SK-N-MC (cell line): ENCODE results near the gene HYCC1.
"Not testable (repeated sequence)": the region's sequence is repeated elsewhere in the genome, so short reads cannot be mapped to it uniquely, and the experiment has no call there.

ENCODE experiments used
- DNase-seq: peaks from one replicate; pipeline ENCODE4 v3.0.0-alpha.2; 2011; ENCODE audit warnings: low read depth, low spot score
- H3K27ac ChIP-seq: fragments of 200-600 bp; sonication (generic); 2 replicates; pipeline ENCODE4 v1.5.1; 2016; ENCODE audit warnings: mixed run types
- H3K36me3 ChIP-seq: fragments of 200-600 bp; sonication (generic); 2 replicates; pipeline ENCODE4 v1.6.1; 2017; ENCODE audit warnings: antibody characterized with exemption, low read length, mixed read lengths; ENCODE audit not compliant: insufficient read depth
- H3K4me3 ChIP-seq: fragments of 200-600 bp; sonication (generic); 2 replicates; pipeline ENCODE4 v1.5.1; 2016
- H3K9ac ChIP-seq: fragments of 200-600 bp; sonication (generic); 2 replicates; pipeline ENCODE4 v1.8.0; 2017; ENCODE audit warnings: mixed run types, mixed read lengths; ENCODE audit not compliant: insufficient read length
- H3K9me3 ChIP-seq: fragments of 200-600 bp; sonication (generic); 2 replicates; pipeline ENCODE4 v1.6.1; 2017; ENCODE audit warnings: low read depth, mild to moderate bottlenecking, antibody characterized with exemption, low read length, moderate library complexity, mixed read lengths
- EZH2 ChIP-seq: fragments of 200-600 bp; sonication (generic); IDR thresholded peaks from one replicate; pipeline ENCODE4 v1.6.1; 2017; ENCODE audit warnings: antibody characterized with exemption
- FOXP2 ChIP-seq: optimal IDR thresholded peaks from 2 replicates; pipeline ENCODE3; 2011; ENCODE audit warnings: mild to moderate bottlenecking, moderate library complexity; ENCODE audit not compliant: insufficient read depth; ENCODE audit errors: extremely low read length, control extremely low read depth
- POLR2AphosphoS5 ChIP-seq: IDR thresholded peaks from 2 replicates; pipeline ENCODE4 v1.6.1; 2012; ENCODE audit warnings: mild to moderate bottlenecking, low read depth, low read length, borderline replicate concordance

HYCC1 gene

GRCh38 chr7:23043441-23043840 is 29.5 kb upstream of the HYCC1 start:
- no peak for DNase-seq
- no peak for TF ChIP-seq EZH2
- no peak for TF ChIP-seq POLR2AphosphoS5
- TF ChIP-seq FOXP2 = no peak
- Histone ChIP-seq H3K4me3 (no peak overlapping the region), H3K9me3 (no peaks in the 10 kb centered on the region), H3K27ac (no peak overlapping the region), H3K9ac (no peak overlapping the region), H3K36me3 (no peaks in the 10 kb centered on the region)

DNA sequence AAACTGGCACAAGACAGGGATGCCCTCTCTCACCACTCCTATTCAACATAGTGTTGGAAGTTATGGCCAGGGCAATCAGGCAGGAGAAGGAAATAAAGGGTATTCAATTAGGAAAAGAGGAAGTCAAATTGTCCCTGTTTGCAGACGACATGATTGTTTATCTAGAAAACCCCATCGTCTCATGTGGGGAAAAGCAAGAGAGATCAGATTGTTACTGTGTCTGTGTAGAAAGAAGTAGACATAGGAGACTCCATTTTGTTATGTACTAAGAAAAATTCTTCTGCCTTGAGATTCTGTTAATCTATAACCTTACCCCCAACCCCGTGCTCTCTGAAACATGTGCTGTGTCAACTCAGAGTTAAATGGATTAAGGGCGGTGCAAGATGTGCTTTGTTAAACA is 25.7 kb upstream of the HYCC1 start:
- not testable (repeated sequence) for H3K9ac ChIP-seq, DNase-seq, H3K27ac ChIP-seq, H3K9me3 ChIP-seq, H3K4me3 ChIP-seq, H3K36me3 ChIP-seq

DNA sequence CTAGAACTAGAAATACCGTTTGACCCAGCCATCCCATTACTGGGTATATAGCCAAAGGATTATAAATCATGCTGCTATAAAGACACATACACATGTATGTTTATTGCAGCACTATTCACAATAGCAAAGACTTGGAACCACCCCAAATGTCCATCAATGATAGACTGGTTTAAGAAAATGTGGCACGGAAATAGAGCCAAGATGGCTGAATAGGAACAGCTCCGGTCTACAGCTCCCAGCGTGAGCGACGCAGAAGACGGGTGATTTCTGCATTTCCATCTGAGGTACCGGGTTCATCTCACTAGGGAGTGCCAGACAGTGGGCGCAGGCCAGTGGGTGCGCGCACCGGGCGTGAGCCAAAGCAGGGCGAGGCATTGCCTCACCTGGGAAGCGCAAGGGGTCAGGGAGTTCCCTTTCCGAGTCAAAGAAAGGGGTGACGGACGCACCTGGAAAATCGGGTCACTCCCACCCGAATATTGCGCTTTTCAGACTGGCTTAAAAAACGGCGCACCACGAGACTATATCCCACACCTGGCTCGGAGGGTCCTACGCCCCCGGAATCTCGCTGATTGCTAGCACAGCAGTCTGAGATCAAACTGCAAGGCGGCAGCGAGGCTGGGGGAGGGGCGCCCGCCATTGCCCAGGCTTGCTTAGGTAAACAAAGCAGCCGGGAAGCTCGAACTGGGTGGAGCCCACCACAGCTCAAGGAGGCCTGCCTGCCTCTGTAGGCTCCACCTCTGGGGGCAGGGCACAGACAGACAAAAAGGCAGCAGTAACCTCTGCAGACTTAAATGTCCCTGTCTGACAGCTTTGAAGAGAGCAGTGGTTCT is 21.8 kb upstream of the HYCC1 start:
- not testable (repeated sequence) for H3K4me3 ChIP-seq, H3K36me3 ChIP-seq, H3K27ac ChIP-seq, H3K9me3 ChIP-seq, H3K9ac ChIP-seq, DNase-seq

- TF ChIP-seq FOXP2 = no peak
- no peak for DNase-seq
- H3K4me3 ChIP-seq = no peak overlapping the region
- H3K36me3 ChIP-seq = no peaks in the 10 kb centered on the region
- H3K9me3 ChIP-seq = no peaks in the 10 kb centered on the region; the same call in 1 of the 2 replicates
- H3K27ac ChIP-seq = no peak overlapping the region
- no peak overlapping the region for H3K9ac ChIP-seq
Observed at GRCh38 chr7:23027261-23027660, 13.3 kb upstream of the HYCC1 start.

DNA sequence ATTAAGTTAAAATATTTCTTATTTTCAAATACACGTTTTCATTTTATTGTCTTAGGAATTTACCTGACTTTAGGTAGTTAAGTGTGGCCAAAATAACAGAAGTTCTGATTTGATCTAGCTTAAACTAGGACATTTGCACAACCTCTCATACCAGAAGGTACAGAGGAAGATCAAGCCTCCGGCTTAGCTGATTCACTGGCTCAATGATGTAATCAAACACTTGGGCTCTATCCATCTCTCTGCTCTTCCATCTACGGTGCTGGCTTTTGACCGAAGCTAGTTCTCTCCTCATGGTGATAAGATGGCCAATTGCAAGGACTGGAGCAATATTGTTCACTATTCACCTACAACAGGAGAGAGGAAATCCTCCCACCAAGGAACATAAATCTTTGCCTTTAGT is 12.2 kb upstream of the HYCC1 start:
- peaks cover 8% of the 10 kb centered on the region; the same call in 1 of the 2 replicates for H3K9me3 ChIP-seq
- H3K4me3 ChIP-seq = no peak overlapping the region

DNA sequence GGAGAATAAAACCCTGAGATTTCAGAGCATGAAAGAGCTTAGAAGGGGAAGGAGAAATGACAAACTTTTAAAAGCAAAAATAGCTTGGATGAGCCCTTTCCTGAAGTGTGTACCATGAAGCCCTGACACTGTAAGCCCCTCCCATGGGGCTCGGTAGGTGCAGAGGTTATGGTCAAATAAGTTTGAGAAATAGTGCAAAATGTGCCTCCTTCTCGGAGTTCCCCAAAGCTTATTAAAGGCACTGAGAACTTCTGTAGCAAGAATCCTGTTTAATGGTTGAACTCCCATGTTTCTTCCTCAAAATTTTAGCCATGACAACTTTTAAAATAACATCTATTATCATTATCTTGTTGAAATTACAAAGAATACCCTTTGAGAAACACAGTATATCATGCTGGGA is 10.5 kb upstream of the HYCC1 start:
- no peaks in the 10 kb centered on the region for H3K36me3 ChIP-seq
- no peak overlapping the region for H3K27ac ChIP-seq
- TF ChIP-seq POLR2AphosphoS5 (no peak), FOXP2 (no peak), EZH2 (no peak)
- DNase-seq = no peak
- peaks cover 8% of the 10 kb centered on the region; the same call in 1 of the 2 replicates for H3K9me3 ChIP-seq
- no peak overlapping the region for H3K9ac ChIP-seq
- H3K4me3 ChIP-seq = no peak overlapping the region

More for the DNA sequence above, 12.2 kb upstream of the HYCC1 start:
- TF ChIP-seq POLR2AphosphoS5 (no peak), EZH2 (no peak), FOXP2 (no peak)
- DNase-seq = no peak
- H3K9ac ChIP-seq = no peak overlapping the region
- H3K27ac ChIP-seq = no peak overlapping the region
- no peaks in the 10 kb centered on the region for H3K36me3 ChIP-seq

DNA sequence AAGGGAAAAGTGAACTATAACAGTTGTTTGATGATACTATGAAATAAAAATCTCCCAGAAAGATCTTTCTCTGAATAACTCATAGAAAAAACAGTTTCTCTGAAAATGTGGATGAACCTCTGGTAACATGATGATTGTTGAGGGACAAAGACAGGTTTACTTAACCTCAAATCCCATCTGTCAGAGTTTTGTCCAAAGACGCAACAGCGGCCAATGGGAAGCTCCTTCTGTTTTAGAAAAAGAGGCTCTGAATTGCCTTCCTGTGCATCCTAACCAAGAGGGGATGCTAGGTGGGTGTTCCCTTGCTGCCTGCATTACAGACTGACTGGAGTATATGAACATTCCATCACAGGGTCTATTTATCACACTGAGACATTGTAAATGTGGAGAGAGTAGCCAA is 8.9 kb upstream of the HYCC1 start:
- no peak for DNase-seq
- H3K4me3 ChIP-seq = no peak overlapping the region
- no peak overlapping the region for H3K27ac ChIP-seq
- TF ChIP-seq EZH2 = no peak
- TF ChIP-seq FOXP2 = no peak
- TF ChIP-seq POLR2AphosphoS5 = no peak
- no peak overlapping the region for H3K9ac ChIP-seq
- peaks cover 8% of the 10 kb centered on the region; the same call in 1 of the 2 replicates for H3K9me3 ChIP-seq
- no peaks in the 10 kb centered on the region for H3K36me3 ChIP-seq

DNA sequence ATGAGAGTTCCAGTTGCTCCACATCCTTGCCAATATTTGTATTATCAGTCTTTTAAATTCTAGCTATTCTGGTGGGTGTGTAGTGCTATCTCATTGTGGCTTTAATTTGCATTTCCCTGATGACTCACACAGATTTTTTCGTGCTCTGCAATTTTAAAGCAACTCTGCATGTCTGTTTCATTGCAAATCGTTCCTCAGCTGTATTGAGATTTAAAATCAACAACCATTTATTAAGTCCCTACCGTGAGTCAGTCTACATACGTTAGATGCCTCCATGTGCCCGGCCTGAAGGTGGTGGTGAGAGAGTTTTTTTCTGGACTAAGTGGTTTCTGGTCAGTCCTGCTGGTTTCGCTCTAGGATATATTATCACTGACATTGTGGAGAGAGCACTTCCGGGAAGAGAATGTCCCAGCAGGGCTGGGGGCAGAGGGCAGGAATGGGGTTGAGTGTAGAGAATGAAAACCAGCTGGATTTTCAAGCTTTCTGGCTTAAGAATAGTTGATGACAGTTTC is 8.4 kb upstream of the HYCC1 start:
- H3K27ac ChIP-seq = no peak overlapping the region

DNA sequence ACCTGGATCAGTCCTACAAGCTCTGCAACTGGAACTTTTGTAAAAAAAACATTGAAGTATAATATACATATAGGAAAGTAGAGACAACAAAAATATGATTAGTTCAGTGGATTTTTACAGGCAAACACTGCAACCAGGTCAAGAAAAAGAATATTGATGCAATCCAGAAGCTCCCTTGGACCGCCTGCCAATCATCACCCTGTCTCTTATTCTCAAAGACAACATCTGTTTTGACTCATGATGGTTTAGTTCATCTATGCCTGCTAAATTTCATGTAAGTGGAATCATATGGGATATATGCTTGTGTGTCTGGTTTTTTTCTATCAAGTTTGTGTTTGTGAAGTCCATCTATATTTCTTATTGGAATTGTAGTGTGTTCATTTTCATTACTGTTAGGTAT is 7.7 kb upstream of the HYCC1 start:
- no peak for TF ChIP-seq EZH2
- H3K9ac ChIP-seq = no peak overlapping the region
- no peaks in the 10 kb centered on the region for H3K36me3 ChIP-seq
- H3K4me3 ChIP-seq = no peak overlapping the region
- peaks cover 8% of the 10 kb centered on the region; the same call in 1 of the 2 replicates for H3K9me3 ChIP-seq
- H3K27ac ChIP-seq = no peak overlapping the region
- DNase-seq = no peak

More for the DNA sequence above, 8.4 kb upstream of the HYCC1 start:
- DNase-seq = no peak
- no peak for TF ChIP-seq POLR2AphosphoS5
- TF ChIP-seq EZH2 = no peak
- no peak for TF ChIP-seq FOXP2
- Histone ChIP-seq H3K9ac (no peak overlapping the region), H3K4me3 (no peak overlapping the region), H3K9me3 (peaks cover 8% of the 10 kb centered on the region; the same call in 1 of the 2 replicates), H3K36me3 (no peaks in the 10 kb centered on the region)
